ENCODE results near the gene GDPGP1. TPM values are rescaled to one million over a fixed set of nuclear protein-coding genes. Genes with fewer than 3 reads are reported as not detected.

Gene GDPGP1
- total RNA-seq, 4 donors from 2014 or later, result 1.8 to 6.9 (median 4.3) TPM

DNA sequence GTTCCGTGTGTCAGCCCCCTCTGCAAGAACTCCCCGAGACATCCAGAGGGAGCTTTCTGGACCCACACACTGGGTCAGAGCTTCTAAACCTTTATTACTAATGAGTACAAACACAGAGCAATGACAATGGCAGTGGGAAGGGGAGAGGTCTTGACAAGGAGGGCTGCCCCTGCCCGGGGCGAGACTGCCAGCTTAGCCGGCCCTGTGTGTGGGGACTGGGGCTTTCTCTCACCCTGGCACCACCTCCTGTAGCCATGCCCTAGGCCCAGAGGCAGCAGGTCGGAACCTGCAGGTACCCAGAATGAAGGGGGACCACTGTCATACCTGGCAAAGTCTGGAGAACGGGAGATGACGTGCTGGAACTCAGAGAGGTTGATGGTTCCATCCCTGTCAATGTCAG, 3.4 kb upstream of the GDPGP1 start:
- H3K27ac ChIP-seq, result peak overlapping the region; percentile 30 to 70 (median 58)
- no peak overlapping the region for H3K4me3 ChIP-seq
- no peaks in the 10 kb centered on the region for H3K9me3 ChIP-seq
- intact Hi-C loops (cut with DNase I; ENCODE audit: low total_unique reads) (no loop called here), in situ Hi-C loops (cut with MboI; ENCODE audit: low sequenced_read_pairs in 4 of 4) (no loop called here)
- ATAC-seq, result no peak
- H3K27me3 ChIP-seq, result no peaks in the 10 kb centered on the region
- H3K4me1 ChIP-seq, result peaks cover 32 to 44% of the 10 kb centered on the region in 2 donors
- TF ChIP-seq POLR2A (IDR thresholded peaks at IDR 0.05) (no peak), CTCF (IDR thresholded peaks at IDR 0.05 in 4 of 5, conservative IDR thresholded peaks at IDR 0.05 in 1 of 5) (no peak)
- H3K36me3 ChIP-seq, result peaks cover 0 to 35% of the 10 kb centered on the region in 2 donors
- DNase-seq, result no peak

GRCh38 chr15:90231028-90232017, 2.7 kb upstream of the GDPGP1 start:
- Histone ChIP-seq H3K9me3 (no peaks in the 10 kb centered on the region), H3K27me3 (no peaks in the 10 kb centered on the region), H3K4me1 (peaks cover 32 to 44% of the 10 kb centered on the region in 2 donors), H3K36me3 (peaks cover 0 to 32% of the 10 kb centered on the region in 2 donors), H3K27ac (peak overlapping the region; percentile 16 to 70 (median 48)), H3K4me3 (no peak overlapping the region)
- in situ Hi-C loops (cut with MboI; ENCODE audit: low sequenced_read_pairs in 4 of 4), result no loop called here
- intact Hi-C loops (cut with DNase I; ENCODE audit: low total_unique reads), result loop anchor here (2.0 kb wide), 1 partner anchor 57 kb away; no protein-coding TSS in a partner anchor
- TF ChIP-seq POLR2A (IDR thresholded peaks at IDR 0.05) (no peak), CTCF (IDR thresholded peaks at IDR 0.05 in 4 of 5, conservative IDR thresholded peaks at IDR 0.05 in 1 of 5) (no peak)
- DNase-seq (no peak), ATAC-seq (no peak)

- Histone ChIP-seq H3K27me3 (no peaks in the 10 kb centered on the region), H3K36me3 (peaks cover 0 to 32% of the 10 kb centered on the region in 2 donors), H3K4me3 (no peak overlapping the region), H3K4me1 (peaks cover 32 to 44% of the 10 kb centered on the region in 2 donors), H3K9me3 (no peaks in the 10 kb centered on the region), H3K27ac (peak overlapping the region; percentile 10 to 94 (median 22))
- no peak for DNase-seq
- intact Hi-C loops (cut with DNase I; ENCODE audit: low total_unique reads), result loop anchor here (2.0 kb wide), 1 partner anchor 57 kb away; no protein-coding TSS in a partner anchor
- TF ChIP-seq POLR2A (IDR thresholded peaks at IDR 0.05) (no peak), CTCF (IDR thresholded peaks at IDR 0.05 in 4 of 5, conservative IDR thresholded peaks at IDR 0.05 in 1 of 5) (no peak)
- in situ Hi-C loops (cut with MboI; ENCODE audit: low sequenced_read_pairs in 4 of 4), result no loop called here
- no peak for ATAC-seq
These were observed 1.8 kb upstream of the GDPGP1 start for GRCh38 chr15:90232196-90232595.

GRCh38 chr15:90232941-90233386, 1.0 kb upstream of the GDPGP1 start:
- no peak for TF ChIP-seq POLR2A (IDR thresholded peaks at IDR 0.05)
- peak in 2 of 5 experiments; percentile 34 to 60 for TF ChIP-seq CTCF (IDR thresholded peaks at IDR 0.05 in 4 of 5, conservative IDR thresholded peaks at IDR 0.05 in 1 of 5)
- in situ Hi-C loops (cut with MboI; ENCODE audit: low sequenced_read_pairs in 4 of 4) (no loop called here), intact Hi-C loops (cut with DNase I; ENCODE audit: low total_unique reads) (loop anchor here (2.0 kb wide), 1 partner anchor 58 kb away; no protein-coding TSS in a partner anchor)
- no peaks in the 10 kb centered on the region for H3K27me3 ChIP-seq
- peak overlapping the region; percentile 86 to 96 (median 94) for H3K27ac ChIP-seq
- H3K4me1 ChIP-seq, result peaks cover 32 to 44% of the 10 kb centered on the region in 2 donors
- DNase-seq (no peak), ATAC-seq (no peak)
- peak overlapping the region; percentile 84 to 99 (median 94) for H3K4me3 ChIP-seq
- no peaks in the 10 kb centered on the region for H3K9me3 ChIP-seq
- peaks cover 0 to 29% of the 10 kb centered on the region in 2 donors for H3K36me3 ChIP-seq
